ENCODE results near the gene KCNS3.

KCNS3 gene

DNA sequence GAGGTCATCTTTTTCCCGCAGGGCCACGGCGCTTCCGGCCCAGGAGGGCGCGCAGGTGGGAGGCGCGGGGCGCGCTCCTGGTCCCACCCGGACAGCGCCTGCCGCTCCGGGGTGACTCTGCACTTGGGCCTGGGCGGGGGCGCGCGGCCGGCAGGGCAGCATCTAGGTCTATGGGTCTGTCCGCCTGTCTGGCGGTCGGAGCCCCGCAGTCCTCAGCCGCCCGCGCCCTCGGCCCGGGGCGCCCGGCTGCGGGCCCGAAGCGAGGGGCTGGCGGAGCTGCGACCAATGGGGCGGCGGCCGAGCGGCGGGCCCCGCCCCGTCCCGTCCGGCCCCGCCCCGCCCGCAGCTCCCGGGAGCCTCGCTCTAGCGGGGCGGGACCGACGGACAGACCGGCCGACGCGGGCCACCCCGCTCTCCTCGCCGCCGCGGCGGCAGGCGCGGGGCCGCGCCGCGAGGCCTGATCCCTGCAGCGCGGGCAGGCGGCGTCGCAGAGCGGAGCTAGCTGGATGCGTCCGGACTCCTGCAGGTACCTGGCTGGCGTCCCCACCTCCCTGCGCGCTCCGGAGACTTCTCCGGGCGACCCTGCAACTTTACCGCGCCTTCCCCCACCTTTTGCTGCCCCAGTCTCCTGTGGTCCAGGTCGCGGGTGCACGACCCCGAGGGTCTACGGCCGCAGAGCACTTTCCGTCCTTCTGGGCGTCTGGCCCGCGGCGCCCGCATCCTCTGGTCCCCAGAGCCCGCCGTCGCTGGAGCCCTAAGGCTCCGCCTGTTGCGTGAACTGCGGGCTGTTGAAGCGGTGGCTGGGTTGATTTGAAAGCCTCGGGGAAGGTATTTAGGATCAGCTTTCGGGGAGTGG is at the start of gene KCNS3:
Gene KCNS3 (plus strand): TSS at position 387 of the 856 bp plus-strand sequence. CDS start 52,342 bp downstream, outside the sequence.
- no peak for DNase-seq

- no peak for DNase-seq
Measured at GRCh38 chr2:17830053-17831034, 48.1 kb upstream of the KCNS3 start.

DNA sequence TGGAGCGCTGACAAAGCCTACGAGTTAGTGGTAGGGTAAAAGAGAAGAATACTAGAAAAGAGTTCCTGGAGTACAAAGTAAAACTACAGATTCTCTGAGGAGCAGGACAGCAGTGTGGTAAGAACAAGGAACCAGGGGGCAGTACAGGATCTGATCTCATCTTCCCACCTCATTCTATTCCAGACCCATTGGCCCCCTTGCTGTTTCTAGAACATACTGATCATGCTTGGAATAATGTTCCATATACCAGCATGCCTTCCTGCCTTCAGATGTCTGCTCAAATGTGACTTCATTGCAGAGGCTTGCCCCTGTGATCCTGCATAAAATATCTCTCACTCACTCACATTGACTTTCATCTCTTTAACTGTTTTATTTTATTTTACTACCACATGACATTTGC is 43.0 kb upstream of the KCNS3 start:
- no peak for DNase-seq

GRCh38 chr2:17839959-17840358 is 38.5 kb upstream of the KCNS3 start:
- no peak for DNase-seq

GRCh38 chr2:17843457-17843856 is 35.0 kb upstream of the KCNS3 start:
- DNase-seq = no peak

- DNase-seq = no peak
Measured at GRCh38 chr2:17845806-17846205, 32.7 kb upstream of the KCNS3 start.

- no peak for DNase-seq
Measured at GRCh38 chr2:17846676-17847075, 31.8 kb upstream of the KCNS3 start.

- no peak for DNase-seq
Measured at GRCh38 chr2:17847236-17847635, 31.2 kb upstream of the KCNS3 start.

GRCh38 chr2:17849275-17849674 is 29.2 kb upstream of the KCNS3 start:
- no peak for DNase-seq

DNA sequence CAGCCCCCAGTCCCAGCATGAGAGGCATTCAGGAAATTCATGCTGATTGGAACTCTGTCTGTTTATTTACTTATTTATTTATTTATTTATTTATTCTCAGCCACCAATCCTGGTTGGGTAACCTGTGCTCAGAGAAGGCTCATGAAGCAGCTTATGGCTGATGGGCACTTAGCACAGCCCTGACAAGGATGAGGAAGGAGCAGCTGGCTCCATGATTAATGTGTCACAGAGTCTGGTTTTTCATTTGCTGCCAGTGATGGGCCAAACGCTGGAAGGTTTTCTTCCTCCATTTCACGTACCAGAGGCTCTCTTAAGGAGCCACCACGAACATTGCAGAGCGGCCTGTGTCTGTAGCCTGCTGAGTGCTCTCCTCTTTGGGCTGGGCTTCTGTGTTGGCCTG is 28.3 kb upstream of the KCNS3 start:
- no peak for DNase-seq

DNA sequence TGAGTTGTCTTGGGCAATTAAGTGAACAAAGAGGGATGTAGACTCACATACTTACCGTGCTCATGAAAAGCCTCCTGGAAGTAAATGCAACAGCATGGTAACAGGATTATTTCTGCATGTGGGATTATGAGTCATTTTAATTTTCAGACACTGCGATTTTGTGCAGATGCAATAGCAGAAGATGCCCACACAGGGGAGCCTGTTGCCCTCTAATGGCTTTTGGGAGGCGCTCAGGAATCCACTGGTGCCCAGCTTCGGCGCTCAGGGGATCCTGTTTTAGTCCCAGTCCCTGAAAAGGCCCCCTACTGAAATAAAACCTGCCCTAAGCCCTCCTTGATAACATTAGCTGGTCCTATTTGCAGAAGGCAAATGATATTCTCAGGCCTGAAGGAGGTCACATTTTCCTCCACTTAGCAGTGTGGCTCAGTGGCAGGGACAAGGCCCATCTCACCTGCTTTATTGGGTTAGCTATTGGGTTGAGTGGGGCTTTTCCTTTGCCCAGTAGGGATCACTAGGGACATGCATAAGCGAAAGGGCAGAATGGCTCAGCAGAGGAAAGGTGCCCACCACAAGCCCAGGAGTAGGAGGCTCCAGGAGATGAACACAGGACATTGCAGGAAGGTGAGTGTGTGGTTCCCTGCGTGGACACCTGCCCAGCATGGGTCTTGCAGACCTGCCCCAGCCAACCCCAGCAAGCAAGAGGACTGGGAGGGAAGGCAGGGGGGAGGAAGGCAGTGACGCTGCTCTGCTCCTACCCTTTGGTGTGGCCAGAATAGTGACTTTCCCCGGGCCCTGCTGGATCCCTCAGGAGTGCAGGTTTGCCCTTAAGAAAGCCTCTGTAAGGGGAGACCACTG is 26.5 kb upstream of the KCNS3 start:
- no peak for DNase-seq

- no peak for DNase-seq
Measured at GRCh38 chr2:17853799-17854198, 24.7 kb upstream of the KCNS3 start.

GRCh38 chr2:17857021-17857420 is 21.4 kb upstream of the KCNS3 start:
- no peak for DNase-seq

- no peak for DNase-seq
Measured at GRCh38 chr2:17858064-17858463, 20.4 kb upstream of the KCNS3 start.

DNA sequence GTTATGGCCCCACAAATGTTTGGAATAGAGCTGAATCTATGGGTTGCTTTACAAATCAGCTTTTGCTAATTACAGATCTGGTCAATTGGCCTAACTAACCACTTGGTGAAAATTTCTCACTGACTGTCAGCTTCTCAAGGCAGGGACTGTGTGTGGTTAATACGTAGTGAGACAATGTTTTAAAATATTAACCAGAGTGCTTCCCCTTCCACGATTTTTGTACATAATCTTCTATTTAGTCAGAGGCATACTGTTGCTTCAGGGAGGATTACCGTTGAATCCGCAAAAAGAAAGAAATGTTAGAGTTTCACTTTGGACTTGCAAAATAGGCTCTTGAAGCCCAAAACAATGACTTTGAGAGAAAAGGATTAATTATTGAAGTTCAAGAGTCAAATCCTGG is 14.9 kb upstream of the KCNS3 start:
- no peak for DNase-seq

DNA sequence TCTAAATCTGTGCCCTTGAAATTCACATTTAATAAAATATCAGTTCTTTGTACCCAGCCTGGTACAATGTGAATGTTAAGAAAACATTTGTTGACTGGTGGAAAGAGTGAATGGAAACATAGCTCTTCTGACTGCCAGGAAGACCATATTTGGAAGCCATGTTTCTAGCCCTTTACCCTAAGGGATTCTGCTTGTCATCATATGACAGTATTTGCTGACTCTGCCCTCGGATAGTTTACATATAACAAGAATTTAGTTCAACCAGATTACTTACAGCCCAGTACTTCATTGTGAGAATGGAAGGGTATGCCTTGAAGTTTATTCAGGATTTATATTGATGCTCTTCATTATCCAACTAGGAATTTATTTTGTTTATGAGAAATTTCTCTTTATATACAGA is 13.8 kb upstream of the KCNS3 start:
- no peak for DNase-seq

- no peak for DNase-seq
Measured at GRCh38 chr2:17867133-17867532, 11.3 kb upstream of the KCNS3 start.

DNA sequence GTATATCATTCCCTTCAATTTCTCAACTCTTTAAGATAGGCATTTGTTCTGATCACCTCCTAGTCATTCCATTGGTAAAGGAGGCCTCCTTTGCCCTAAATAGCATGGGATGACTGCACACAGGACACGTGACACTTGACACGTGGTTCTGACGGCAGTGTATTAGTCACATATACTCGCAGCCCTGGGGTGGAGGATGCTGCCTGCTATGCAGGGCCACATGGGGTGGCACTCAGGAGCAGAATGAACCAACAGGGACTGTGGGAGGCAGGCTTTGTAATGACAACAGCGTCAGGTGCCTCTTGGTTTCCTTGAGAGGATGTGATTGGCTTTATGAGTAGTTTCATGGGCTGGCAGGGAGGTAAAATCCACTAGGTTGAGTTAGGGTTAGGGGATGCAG is 9.3 kb upstream of the KCNS3 start:
- DNase-seq = no peak

GRCh38 chr2:17871639-17872038 is 6.8 kb upstream of the KCNS3 start:
- no peak for DNase-seq

DNA sequence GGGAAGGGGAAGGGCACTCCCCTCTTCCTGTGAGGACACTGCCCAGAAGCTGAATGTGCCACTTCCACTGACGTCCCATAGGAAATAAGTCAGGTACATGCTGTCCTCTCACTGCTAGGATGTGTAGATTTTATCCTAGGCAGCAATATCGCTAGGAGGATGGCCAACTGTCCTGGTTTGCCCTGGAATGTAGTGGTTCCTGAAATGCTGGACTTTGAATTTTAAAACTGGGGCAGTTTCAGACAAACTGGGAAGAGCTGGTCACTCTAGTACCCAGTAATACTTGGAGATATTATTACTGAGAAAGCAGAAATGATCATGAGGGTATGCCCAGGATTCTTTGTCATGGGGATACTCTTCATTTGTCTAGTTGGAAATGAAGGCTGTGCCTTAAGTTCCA is 5.4 kb upstream of the KCNS3 start:
- no peak for DNase-seq

DNA sequence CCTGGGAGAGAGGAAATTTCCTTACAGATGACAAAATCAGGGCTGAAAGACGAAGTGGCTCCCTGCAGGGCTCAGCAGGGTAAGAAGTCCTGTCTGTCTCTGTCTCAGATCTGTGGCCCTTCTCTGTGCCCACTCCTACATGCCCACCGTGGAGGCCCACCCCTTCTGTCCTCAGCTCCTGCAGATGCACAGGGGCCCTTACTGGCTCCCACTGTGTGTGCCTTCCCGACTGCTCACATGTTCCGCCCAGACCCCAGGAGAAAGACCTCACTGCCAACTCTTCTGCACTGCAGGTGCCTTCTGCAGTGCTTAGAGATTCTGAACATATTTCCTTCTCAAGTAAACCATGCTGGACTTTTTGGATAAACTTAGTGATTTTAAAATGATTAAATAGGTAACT is 1.9 kb upstream of the KCNS3 start:
- no peak for DNase-seq

DNA sequence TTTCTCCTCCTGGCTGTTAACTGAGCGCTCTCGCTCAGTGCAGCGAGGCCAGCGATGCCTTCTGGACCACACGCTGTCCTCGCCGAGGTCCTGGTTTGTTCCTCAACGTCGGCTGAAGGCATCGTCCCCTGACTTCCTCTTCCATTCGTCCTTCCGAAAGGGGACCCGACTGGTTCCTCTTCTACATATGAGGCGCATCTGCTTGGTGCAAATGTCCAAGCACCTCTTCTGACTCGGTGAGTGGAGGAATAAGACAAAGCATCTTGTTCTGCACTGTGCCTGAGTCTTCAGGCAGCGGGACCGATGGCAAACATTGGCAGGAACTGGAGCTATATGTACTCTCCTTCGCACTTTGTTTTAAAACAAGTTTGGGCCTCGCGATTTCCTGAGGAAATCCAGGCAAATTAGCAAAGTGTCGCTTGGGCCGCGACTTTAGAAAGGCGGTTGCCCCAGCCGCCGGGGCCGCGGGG is 621 bp upstream of the KCNS3 start:
- DNase-seq = no peak
